Endothelial cell of umbilical vein (primary cell): Measurements from ENCODE around the gene FNIP2. TPM values are rescaled to one million over a fixed set of nuclear protein-coding genes. Genes with fewer than 3 reads are reported as not detected.
"Not testable (repeated sequence)": the region's sequence is repeated elsewhere in the genome, so short reads cannot be mapped to it uniquely, and the experiment has no call there.

Experiments
- BruUV-seq: library from RNA; stranded (reverse); fragments of 400-500 nt; replicated peaks from 2 replicates; lab custom pipeline; 2021; lab: Mats Ljungman, UMichigan
- CTCF ChIA-PET: fragments of 300-600, 350-600 bp; sonication (Branson Sonifier 250); formaldehyde crosslinking; loops from one replicate; lab custom pipeline; 2021; ENCODE audit warnings: antibody characterized with exemption, inconsistent platforms; lab: Charles Lee
- POLR2A ChIA-PET: fragments of 300-600, 350-600 bp; sonication (Branson Sonifier 250); formaldehyde crosslinking; loops from one replicate; lab custom pipeline; 2021; ENCODE audit warnings: antibody characterized with exemption, inconsistent platforms; lab: Charles Lee
- DNase-seq: peaks from one replicate; pipeline ENCODE4 v3.0.0-alpha.2; 2011; ENCODE audit warnings: low read depth, low spot score
- FAIRE-seq: peaks from 2 replicates; lab custom pipeline; 2011; peaks lifted over from hg19 to GRCh38; lab: Jason Lieb, UNC
- H2AFZ ChIP-seq: 2 replicates; pipeline ENCODE4 v1.6.0; 2012; ENCODE audit warnings: low read depth, low read length, control low read depth, inconsistent platforms
- H3K27ac ChIP-seq: 2 replicates; pipeline ENCODE4 v1.5.1; 2011; ENCODE audit warnings: low read depth, mild to moderate bottlenecking, control low read depth, low read length, moderate library complexity; ENCODE audit not compliant: insufficient read depth
- H3K27me3 ChIP-seq, 2 experiments: 2 replicates each; pipeline versions ENCODE4 v1.6.0 to v1.6.1; 2011; ENCODE audit warnings: low read length in 2 of 2, mixed read lengths in 1 of 2; ENCODE audit not compliant: control insufficient read depth in 2 of 2, insufficient read depth in 2 of 2
- H3K36me3 ChIP-seq, 2 experiments: 2 replicates in 1 of 2; 3 replicates in 1 of 2; pipeline ENCODE4 v1.5.1; 2011; ENCODE audit warnings: low read length in 2 of 2, mild to moderate bottlenecking in 1 of 2, moderate library complexity in 1 of 2; ENCODE audit not compliant: control insufficient read depth in 2 of 2, insufficient read depth in 2 of 2; ENCODE audit errors: extremely low read depth in 1 of 2
- H3K4me1 ChIP-seq: 3 replicates; pipeline ENCODE4 v1.5.1; 2011; ENCODE audit warnings: mild to moderate bottlenecking, low read length; ENCODE audit not compliant: control insufficient read depth, insufficient read depth; ENCODE audit errors: extremely low read depth
- H3K4me2 ChIP-seq: 2 replicates; pipeline ENCODE4 v1.6.1; 2011; ENCODE audit warnings: low read length, control low read depth, mixed read lengths; ENCODE audit not compliant: insufficient read depth
- H3K4me3 ChIP-seq, 3 experiments: fragments of 200-600 bp in 1 of 3; sonication (generic), shearing (Covaris generic) in 1 of 3; replicated peaks in 1 of 3; 2 replicates each; pipeline ENCODE4 v1.5.1; 2011 to 2016; ENCODE audit warnings: control low read depth in 3 of 3, low read length in 3 of 3, mild to moderate bottlenecking in 2 of 3, inconsistent platforms in 1 of 3, low read depth in 1 of 3, moderate library complexity in 1 of 3; ENCODE audit not compliant: insufficient read depth in 1 of 3
- H3K79me2 ChIP-seq: 2 replicates; pipeline ENCODE4 v1.6.0; 2012; ENCODE audit warnings: low read length, inconsistent platforms; ENCODE audit not compliant: control insufficient read depth, insufficient read depth
- H3K9ac ChIP-seq: replicated peaks from 2 replicates; pipeline ENCODE3; 2011; ENCODE audit warnings: low read length, control low read depth; ENCODE audit not compliant: insufficient read depth; ENCODE audit errors: extremely low read depth
- H3K9me1 ChIP-seq: replicated peaks from 3 replicates; pipeline ENCODE4 v1.6.0; 2011; ENCODE audit warnings: mild to moderate bottlenecking, low read length; ENCODE audit not compliant: control insufficient read depth, insufficient read depth; ENCODE audit errors: extremely low read depth
- H3K9me3 ChIP-seq: replicated peaks from 2 replicates; pipeline ENCODE4 v1.5.1; 2012; ENCODE audit warnings: low read length, inconsistent platforms; ENCODE audit not compliant: control insufficient read depth, insufficient read depth
- H4K20me1 ChIP-seq: replicated peaks from 2 replicates; pipeline ENCODE3; 2011; ENCODE audit warnings: mild to moderate bottlenecking, low read length; ENCODE audit not compliant: control insufficient read depth, insufficient read depth; ENCODE audit errors: extremely low read depth
- JUN ChIP-seq: IDR thresholded peaks from 2 replicates; pipeline ENCODE4 v1.6.1; 2011; ENCODE audit warnings: borderline replicate concordance, low read depth; ENCODE audit not compliant: insufficient read length, insufficient read depth
- POLR2A ChIP-seq: IDR thresholded peaks from 2 replicates; pipeline ENCODE4 v1.6.1; 2012; ENCODE audit warnings: low read depth, mild to moderate bottlenecking, control low read depth, low read length
- POLR2AphosphoS5 ChIP-seq: IDR thresholded peaks from 2 replicates; pipeline ENCODE4 v1.6.1; 2012; ENCODE audit warnings: low read depth, mild to moderate bottlenecking, control low read depth, low read length, moderate library complexity; ENCODE audit not compliant: insufficient read depth
- dilution Hi-C: fragments of 300-500 bp; cut with MboI; formaldehyde crosslinking; loops from one replicate; pipeline ENCODE4 v1.15.0; 2019; ENCODE audit warnings: low sequenced_read_pairs; ENCODE audit not compliant: extremely low pct_ligation_motif_present
- intact Hi-C: fragments of 100-400 bp; cut with micrococcal nuclease; formaldehyde crosslinking; loops from one replicate; pipeline ENCODE4 v1.10.0; 2022
- polyA plus RNA-seq, 4 experiments: library from polyadenylated mRNA; depleted of rRNA in 3 of 4; stranded (reverse) in 3 of 4; unstranded in 1 of 4; fragments of >200 nt; gene quantifications; 2 replicates each; pipeline versions ENCODE4 v1.2.1 to v1.2.3, GENCODE V29; 2011 to 2012; ENCODE audit warnings: missing spikeins in 1 of 4
- total RNA-seq: library from RNA; stranded (reverse); gene quantifications from 2 replicates; pipeline ENCODE4 v1.2.3, GENCODE V29; 2021
- TF ChIP-seq, protein P1 (sequence below), 2 donors: IDR thresholded peaks; 1 replicate in 1 of 2; 2 replicates in 1 of 2; pipeline ENCODE4 v1.5.1; 2011; ENCODE audit warnings: low read length in 2 of 2, mild to moderate bottlenecking in 2 of 2, moderate library complexity in 2 of 2, control low read depth in 1 of 2, inconsistent platforms in 1 of 2, low read depth in 1 of 2; ENCODE audit not compliant: insufficient read depth in 1 of 2; ENCODE audit errors: extremely low read depth in 1 of 2

Gene FNIP2
- total and polyA plus RNA-seq, 2 donors (not counting 3 experiments of a cell fraction or from before 2014, with no cell fraction given): 4.5 to 14.4 TPM

DNA sequence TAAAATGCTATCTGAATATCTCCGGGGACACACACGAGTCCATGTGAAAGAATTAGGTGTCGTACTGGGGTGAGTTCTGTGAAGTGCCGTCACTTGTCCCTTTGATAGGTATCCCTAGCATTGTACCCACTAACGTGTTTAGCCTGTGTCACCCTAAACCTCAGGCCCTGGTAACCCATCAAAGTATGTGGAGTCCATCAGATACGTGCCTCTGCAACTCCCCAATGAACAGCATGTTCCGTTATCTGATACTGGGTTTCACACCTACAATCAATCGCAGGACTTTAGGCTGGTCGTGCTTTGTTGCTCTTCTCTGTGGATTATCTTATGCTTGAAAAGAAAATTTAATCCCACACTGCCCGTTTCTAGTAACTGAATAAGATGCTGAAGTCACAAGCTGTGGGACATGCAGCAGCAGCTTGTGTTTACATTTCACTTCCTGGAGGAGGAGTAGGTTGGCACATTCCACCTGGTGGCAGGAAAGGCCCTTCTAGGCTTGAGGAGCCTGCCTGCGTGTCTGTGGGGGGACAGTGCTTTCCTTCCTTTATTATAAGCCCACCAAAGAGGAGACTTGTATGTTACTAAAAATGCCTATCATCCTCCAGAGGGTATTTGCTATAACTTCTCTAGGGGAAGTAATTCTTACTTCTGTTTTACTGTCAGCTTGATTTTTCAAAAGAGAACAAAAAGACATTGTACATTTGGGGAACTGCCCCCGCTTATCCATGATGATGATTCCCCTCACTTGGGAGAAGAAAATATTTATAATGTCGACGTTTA is 127.2 kb downstream of the FNIP2 start:
- ChIA-PET CTCF (interaction anchor here (0.6 to 1.8 kb wide), 5 partner anchors 11 to 242 kb away, joined by 3 to 7 read pairs (median 6); no protein-coding TSS in a partner anchor), POLR2A (no interaction called here)
- DNase-seq (peak; percentile 49), FAIRE-seq (peak; percentile 26)
- TF ChIP-seq POLR2A: no peak
- TF ChIP-seq JUN: no peak
- TF ChIP-seq POLR2AphosphoS5: peak; percentile 10
- TF ChIP-seq, protein P1, sequence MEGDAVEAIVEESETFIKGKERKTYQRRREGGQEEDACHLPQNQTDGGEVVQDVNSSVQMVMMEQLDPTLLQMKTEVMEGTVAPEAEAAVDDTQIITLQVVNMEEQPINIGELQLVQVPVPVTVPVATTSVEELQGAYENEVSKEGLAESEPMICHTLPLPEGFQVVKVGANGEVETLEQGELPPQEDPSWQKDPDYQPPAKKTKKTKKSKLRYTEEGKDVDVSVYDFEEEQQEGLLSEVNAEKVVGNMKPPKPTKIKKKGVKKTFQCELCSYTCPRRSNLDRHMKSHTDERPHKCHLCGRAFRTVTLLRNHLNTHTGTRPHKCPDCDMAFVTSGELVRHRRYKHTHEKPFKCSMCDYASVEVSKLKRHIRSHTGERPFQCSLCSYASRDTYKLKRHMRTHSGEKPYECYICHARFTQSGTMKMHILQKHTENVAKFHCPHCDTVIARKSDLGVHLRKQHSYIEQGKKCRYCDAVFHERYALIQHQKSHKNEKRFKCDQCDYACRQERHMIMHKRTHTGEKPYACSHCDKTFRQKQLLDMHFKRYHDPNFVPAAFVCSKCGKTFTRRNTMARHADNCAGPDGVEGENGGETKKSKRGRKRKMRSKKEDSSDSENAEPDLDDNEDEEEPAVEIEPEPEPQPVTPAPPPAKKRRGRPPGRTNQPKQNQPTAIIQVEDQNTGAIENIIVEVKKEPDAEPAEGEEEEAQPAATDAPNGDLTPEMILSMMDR (IDR thresholded peaks at IDR 0.05; ENCODE audit: extremely low read depth in 1 of 2, insufficient read depth in 1 of 2, low read depth in 1 of 2, low read length in 2 of 2): peak in 1 of 2 donors; percentile 15
- BruUV-seq: no TSS peak
- intact Hi-C loops (loop anchor here (1.0 to 5.0 kb wide), 4 partner anchors 23 to 279 kb away; no protein-coding TSS in a partner anchor), dilution Hi-C loops (no loop called here)
- Histone ChIP-seq H2AFZ (peak overlapping the region; percentile 5), H3K9me3 (no peaks in the 10 kb centered on the region), H4K20me1 (no peaks in the 10 kb centered on the region), H3K27ac (peak overlapping the region; percentile 56), H3K4me2 (peak overlapping the region; percentile 49), H3K4me1 (peaks cover 11% of the 10 kb centered on the region), H3K4me3 (peak overlapping the region in 1 of 3 experiments; percentile 1), H3K9ac (peak overlapping the region; percentile 36), H3K27me3 (no peaks in the 10 kb centered on the region), H3K79me2 (no peaks in the 10 kb centered on the region), H3K36me3 (no peaks in the 10 kb centered on the region), H3K9me1 (no peaks in the 10 kb centered on the region)

DNA sequence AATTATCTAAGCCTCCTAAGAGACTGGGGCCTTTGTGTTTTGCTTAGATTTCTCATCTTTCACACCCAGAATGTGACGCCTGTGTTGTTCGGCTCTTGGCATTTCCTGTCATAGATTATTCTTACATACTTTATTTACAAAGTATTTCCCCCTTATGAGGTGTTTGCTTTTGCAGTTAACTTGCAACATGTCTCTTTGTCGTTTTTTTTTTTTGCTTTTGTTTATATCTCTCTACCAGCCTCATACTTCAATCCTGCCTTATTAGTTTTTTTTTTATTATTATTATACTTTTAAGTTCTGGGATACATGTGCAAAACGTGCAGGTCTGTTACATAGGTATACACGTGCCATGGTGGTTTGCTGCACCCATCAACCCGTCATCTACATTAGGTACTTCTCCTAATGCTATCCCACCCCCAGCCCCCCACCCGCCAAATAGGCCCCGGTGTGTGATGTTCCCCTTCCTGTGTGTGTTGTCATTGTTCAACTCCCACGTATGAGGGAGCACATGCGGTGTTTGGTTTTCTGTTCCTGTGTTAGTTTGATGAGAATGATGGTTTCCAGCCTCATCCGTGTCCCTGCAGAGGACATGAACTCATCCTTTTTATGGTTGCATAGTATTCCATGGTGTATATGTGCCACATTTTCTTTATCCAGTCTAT is 127.9 kb downstream of the FNIP2 start:
- peak overlapping the region; percentile 5 for H2AFZ ChIP-seq
- H3K4me2 ChIP-seq: peak overlapping the region; percentile 49
- peak overlapping the region; percentile 56 for H3K27ac ChIP-seq
- H3K9me1 ChIP-seq, FAIRE-seq, H3K27me3 ChIP-seq, H3K36me3 ChIP-seq, dilution Hi-C loops, DNase-seq, POLR2A ChIA-PET, H3K79me2 ChIP-seq, H4K20me1 ChIP-seq, BruUV-seq, H3K9me3 ChIP-seq: not testable (repeated sequence)
- H3K4me1 ChIP-seq: peaks cover 11% of the 10 kb centered on the region
- intact Hi-C loops: loop anchor here (1.0 to 5.0 kb wide), 4 partner anchors 23 to 279 kb away; no protein-coding TSS in a partner anchor
- peak overlapping the region in 1 of 3 experiments; percentile 1 for H3K4me3 ChIP-seq
- peak overlapping the region; percentile 36 for H3K9ac ChIP-seq
- CTCF ChIA-PET: interaction anchor here (1.0 kb wide), 1 partner anchor 127 kb away, joined by 3 read pairs; no protein-coding TSS in a partner anchor

DNA sequence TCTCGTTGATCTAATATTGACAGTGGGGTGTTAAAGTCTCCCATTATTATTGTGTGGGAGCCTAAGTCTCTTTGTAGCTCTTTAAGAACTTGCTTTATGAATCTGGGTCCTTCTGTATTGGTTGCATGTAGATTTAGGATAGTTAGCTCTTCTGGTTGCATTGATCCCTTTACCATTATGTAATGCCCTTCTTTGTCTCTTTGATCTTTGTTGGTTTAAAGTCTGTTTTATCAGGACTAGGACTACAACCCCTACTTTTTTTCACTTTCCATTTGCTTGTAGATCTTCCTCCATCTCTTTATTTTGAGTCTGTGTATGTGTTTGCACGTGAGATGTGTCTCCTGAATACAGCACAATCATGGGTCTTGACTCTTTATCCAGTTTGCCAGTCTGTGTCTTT is 131.6 kb downstream of the FNIP2 start:
- BruUV-seq, H2AFZ ChIP-seq, H3K4me3 ChIP-seq, intact Hi-C loops, H3K27ac ChIP-seq, H3K79me2 ChIP-seq, H3K9me3 ChIP-seq, H3K36me3 ChIP-seq, H4K20me1 ChIP-seq, FAIRE-seq, H3K9me1 ChIP-seq, dilution Hi-C loops, H3K27me3 ChIP-seq, DNase-seq, H3K9ac ChIP-seq, H3K4me2 ChIP-seq: not testable (repeated sequence)
- POLR2A ChIA-PET: interaction anchor here (0.7 kb wide), 1 partner anchor 35 kb away, joined by 9 read pairs; no protein-coding TSS in a partner anchor
- CTCF ChIA-PET: interaction anchor here (0.7 to 1.5 kb wide), 3 partner anchors 14 to 162 kb away, joined by 3 to 4 read pairs (median 3); no protein-coding TSS in a partner anchor
- peaks cover 11% of the 10 kb centered on the region for H3K4me1 ChIP-seq
